ENCODE measurements around the gene RNF4. TPM values are rescaled to one million over a fixed set of nuclear protein-coding genes. Genes with fewer than 3 reads are reported as not detected.

The RNF4 gene
- total RNA-seq, 2 experiments from 2014 or later: 65.0 to 76.5 TPM

DNA sequence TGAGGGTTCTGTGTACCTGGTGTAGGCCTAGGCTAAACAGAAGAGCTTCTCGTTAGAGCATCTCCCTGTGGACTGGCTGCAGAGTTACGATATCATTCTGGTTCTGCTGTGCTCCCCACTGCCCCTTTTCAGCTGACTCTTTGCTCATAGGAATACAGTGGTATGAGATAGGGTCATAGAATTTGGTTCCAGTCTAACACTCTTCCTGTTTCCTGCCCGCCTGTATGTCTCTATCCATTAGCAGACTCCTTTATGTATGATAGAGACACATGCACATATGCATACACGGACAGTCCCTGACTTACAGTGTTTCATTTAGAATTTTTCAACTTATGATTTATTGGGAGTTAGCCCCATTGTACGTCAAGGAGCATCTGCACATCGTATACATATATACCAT lies 15.3 kb downstream of the RNF4 start:
- Histone ChIP-seq H2AFZ (ENCODE audit: low read length) (no peak overlapping the region), H3K4me1 (ENCODE audit: insufficient read depth, low read length, poor library complexity, severe bottlenecking) (peaks cover 70% of the 10 kb centered on the region), H3K79me2 (ENCODE audit: insufficient read depth, low read depth, low read length) (peaks cover 99% of the 10 kb centered on the region), H3K9me3 (ENCODE audit: low read length) (no peaks in the 10 kb centered on the region), H3K36me3 (ENCODE audit: insufficient read depth, low read length) (peaks cover 76% of the 10 kb centered on the region), H3K4me3 (ENCODE audit: low read depth, low read length, poor library complexity, severe bottlenecking) (peak overlapping the region; percentile 50), H4K20me1 (ENCODE audit: insufficient read depth, low read length) (peaks cover 65% of the 10 kb centered on the region), H3K27ac (ENCODE audit: low read depth, low read length, poor library complexity, severe bottlenecking) (peak overlapping the region; percentile 81), H3K4me2 (ENCODE audit: low read length) (peak overlapping the region; percentile 81), H3K9me2 (ENCODE audit: insufficient read depth, low read length) (no peaks in the 10 kb centered on the region)
- DNase-seq (ENCODE audit: low spot score): peak; percentile 29
- TF ChIP-seq, protein P1, sequence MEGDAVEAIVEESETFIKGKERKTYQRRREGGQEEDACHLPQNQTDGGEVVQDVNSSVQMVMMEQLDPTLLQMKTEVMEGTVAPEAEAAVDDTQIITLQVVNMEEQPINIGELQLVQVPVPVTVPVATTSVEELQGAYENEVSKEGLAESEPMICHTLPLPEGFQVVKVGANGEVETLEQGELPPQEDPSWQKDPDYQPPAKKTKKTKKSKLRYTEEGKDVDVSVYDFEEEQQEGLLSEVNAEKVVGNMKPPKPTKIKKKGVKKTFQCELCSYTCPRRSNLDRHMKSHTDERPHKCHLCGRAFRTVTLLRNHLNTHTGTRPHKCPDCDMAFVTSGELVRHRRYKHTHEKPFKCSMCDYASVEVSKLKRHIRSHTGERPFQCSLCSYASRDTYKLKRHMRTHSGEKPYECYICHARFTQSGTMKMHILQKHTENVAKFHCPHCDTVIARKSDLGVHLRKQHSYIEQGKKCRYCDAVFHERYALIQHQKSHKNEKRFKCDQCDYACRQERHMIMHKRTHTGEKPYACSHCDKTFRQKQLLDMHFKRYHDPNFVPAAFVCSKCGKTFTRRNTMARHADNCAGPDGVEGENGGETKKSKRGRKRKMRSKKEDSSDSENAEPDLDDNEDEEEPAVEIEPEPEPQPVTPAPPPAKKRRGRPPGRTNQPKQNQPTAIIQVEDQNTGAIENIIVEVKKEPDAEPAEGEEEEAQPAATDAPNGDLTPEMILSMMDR (conservative IDR thresholded peaks at IDR 0.05; ENCODE audit: low read length): no peak
- no peak for TF ChIP-seq EZH2phosphoT487 (IDR thresholded peaks at IDR 0.05; ENCODE audit: borderline replicate concordance, low read depth, low read length)
- POLR2A ChIA-PET: interaction anchor here (1.1 to 1.6 kb wide), 2 partner anchors 14 to 18 kb away, joined by 4 to 5 read pairs; no protein-coding TSS in a partner anchor
- BruUV-seq (replicated peaks): no TSS peak
- CTCF ChIA-PET (ENCODE audit: unreplicated experiment): no interaction called here
- intact Hi-C loops (cut with micrococcal nuclease; ENCODE audit: unreplicated experiment): no loop called here

DNA sequence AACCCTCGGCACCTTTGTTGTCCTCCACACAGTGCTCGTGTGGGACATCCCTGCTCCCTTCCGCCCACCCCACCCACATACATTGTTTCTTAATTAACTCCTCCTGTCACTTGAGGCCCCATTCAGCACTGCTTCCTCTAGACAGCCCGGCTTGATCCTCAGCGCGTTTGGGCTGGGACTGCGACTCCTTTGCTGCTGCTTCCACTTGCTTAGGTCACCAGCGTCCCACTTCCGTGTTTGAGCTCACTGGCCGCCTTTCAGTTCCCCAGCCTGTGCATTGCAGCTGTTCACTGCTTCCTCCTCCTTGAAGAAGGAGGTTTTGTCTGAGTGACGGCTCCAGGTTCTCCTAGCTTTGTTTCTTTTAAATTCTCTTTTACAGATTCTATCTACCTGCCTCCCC lies 16.1 kb downstream of the RNF4 start:
- Histone ChIP-seq H2AFZ (ENCODE audit: low read length) (no peak overlapping the region), H3K79me2 (ENCODE audit: insufficient read depth, low read depth, low read length) (peaks cover 99% of the 10 kb centered on the region), H3K27ac (ENCODE audit: low read depth, low read length, poor library complexity, severe bottlenecking) (peak overlapping the region; percentile 81), H3K4me2 (ENCODE audit: low read length) (peak overlapping the region; percentile 81), H3K4me3 (ENCODE audit: low read depth, low read length, poor library complexity, severe bottlenecking) (peak overlapping the region; percentile 50), H4K20me1 (ENCODE audit: insufficient read depth, low read length) (peaks cover 61% of the 10 kb centered on the region), H3K36me3 (ENCODE audit: insufficient read depth, low read length) (peaks cover 77% of the 10 kb centered on the region), H3K9me3 (ENCODE audit: low read length) (no peaks in the 10 kb centered on the region), H3K9me2 (ENCODE audit: insufficient read depth, low read length) (no peaks in the 10 kb centered on the region), H3K4me1 (ENCODE audit: insufficient read depth, low read length, poor library complexity, severe bottlenecking) (peaks cover 64% of the 10 kb centered on the region)
- peak; percentile 91 for DNase-seq (ENCODE audit: low spot score)
- intact Hi-C loops (cut with micrococcal nuclease; ENCODE audit: unreplicated experiment): loop anchor here (1.0 kb wide), 1 partner anchor 16 kb away; the partner anchor contains the start of gene RNF4
- POLR2A ChIA-PET: interaction anchor here (0.5 to 1.6 kb wide), 7 partner anchors 16 to 479 kb away, joined by 3 to 6 read pairs (median 3); partner anchors contain the start of genes GRK4 and RNF4
- BruUV-seq (replicated peaks): no TSS peak
- CTCF ChIA-PET (ENCODE audit: unreplicated experiment): interaction anchor here (0.6 kb wide), 1 partner anchor 199 kb away, joined by 3 read pairs; no protein-coding TSS in a partner anchor
- TF ChIP-seq, protein P1 (conservative IDR thresholded peaks at IDR 0.05; ENCODE audit: low read length): no peak
- no peak for TF ChIP-seq EZH2phosphoT487 (IDR thresholded peaks at IDR 0.05; ENCODE audit: borderline replicate concordance, low read depth, low read length)

DNA sequence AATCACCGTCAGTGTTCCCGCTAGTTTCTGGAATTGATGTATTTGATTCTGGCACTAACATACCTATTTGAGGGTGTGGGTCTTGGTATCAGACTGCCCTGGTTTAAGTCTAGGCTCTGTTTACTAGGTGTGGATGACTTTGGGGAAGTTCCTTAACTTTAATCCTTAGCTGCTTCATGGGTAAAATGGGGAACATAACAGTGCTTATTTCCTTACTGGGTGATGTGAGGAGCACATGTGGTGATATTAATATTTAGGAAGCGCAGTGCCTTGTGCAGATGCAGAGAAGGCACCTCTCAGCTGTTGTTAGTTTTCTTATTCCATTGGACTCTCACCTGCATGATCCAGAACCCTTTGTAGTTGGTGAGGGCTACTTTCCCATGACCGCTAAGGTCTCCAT lies 17.1 kb downstream of the RNF4 start:
- H2AFZ ChIP-seq (ENCODE audit: low read length): no peak overlapping the region
- POLR2A ChIA-PET: interaction anchor here (1.1 kb wide), 1 partner anchor 299 kb away, joined by 3 read pairs; no protein-coding TSS in a partner anchor
- H3K9me2 ChIP-seq (ENCODE audit: insufficient read depth, low read length): no peaks in the 10 kb centered on the region
- H3K4me2 ChIP-seq (ENCODE audit: low read length): peak overlapping the region; percentile 81
- no peak overlapping the region for H3K27ac ChIP-seq (ENCODE audit: low read depth, low read length, poor library complexity, severe bottlenecking)
- CTCF ChIA-PET (ENCODE audit: unreplicated experiment): no interaction called here
- peaks cover 79% of the 10 kb centered on the region for H3K36me3 ChIP-seq (ENCODE audit: insufficient read depth, low read length)
- no peaks in the 10 kb centered on the region for H3K9me3 ChIP-seq (ENCODE audit: low read length)
- peaks cover 55% of the 10 kb centered on the region for H4K20me1 ChIP-seq (ENCODE audit: insufficient read depth, low read length)
- H3K79me2 ChIP-seq (ENCODE audit: insufficient read depth, low read depth, low read length): peaks cover 99% of the 10 kb centered on the region
- intact Hi-C loops (cut with micrococcal nuclease; ENCODE audit: unreplicated experiment): loop anchor here (1.0 kb wide), 1 partner anchor 17 kb away; the partner anchor contains the start of gene RNF4
- TF ChIP-seq, protein P1 (conservative IDR thresholded peaks at IDR 0.05; ENCODE audit: low read length): no peak
- no peak for TF ChIP-seq EZH2phosphoT487 (IDR thresholded peaks at IDR 0.05; ENCODE audit: borderline replicate concordance, low read depth, low read length)
- DNase-seq (ENCODE audit: low spot score): no peak
- H3K4me3 ChIP-seq (ENCODE audit: low read depth, low read length, poor library complexity, severe bottlenecking): no peak overlapping the region
- H3K4me1 ChIP-seq (ENCODE audit: insufficient read depth, low read length, poor library complexity, severe bottlenecking): peaks cover 54% of the 10 kb centered on the region
- no TSS peak for BruUV-seq (replicated peaks)

Measured in OCI-LY7 (cell line).